IPS-18a (cell line): ENCODE measurements around the gene BCAS3.
"Not testable (repeated sequence)": the region's sequence is repeated elsewhere in the genome, so short reads cannot be mapped to it uniquely, and the experiment has no call there.

ENCODE experiments used
- H3K27ac ChIP-seq: one replicate; pipeline ENCODE4 v1.5.1; 2013; ENCODE audit warnings: low read length
- H3K27me3 ChIP-seq: one replicate; pipeline ENCODE4 v1.6.1; 2013; ENCODE audit warnings: mild to moderate bottlenecking, low read length; ENCODE audit not compliant: control insufficient read depth, insufficient read depth
- H3K36me3 ChIP-seq: one replicate; pipeline ENCODE4 v1.6.1; 2013; ENCODE audit warnings: low read depth, low read length; ENCODE audit not compliant: control insufficient read depth
- H3K4me1 ChIP-seq: one replicate; pipeline ENCODE4 v1.6.1; 2013; ENCODE audit warnings: low read depth, low read length; ENCODE audit not compliant: control insufficient read depth
- H3K4me3 ChIP-seq: one replicate; pipeline ENCODE4 v1.5.1; 2013; ENCODE audit warnings: low read length
- H3K9ac ChIP-seq: one replicate; pipeline ENCODE4 v1.6.1; 2013; ENCODE audit warnings: mild to moderate bottlenecking, low read length, moderate library complexity
- H3K9me3 ChIP-seq: one replicate; pipeline ENCODE4 v1.6.1; 2013; ENCODE audit warnings: low read depth, low read length; ENCODE audit not compliant: control insufficient read depth

Gene BCAS3

DNA sequence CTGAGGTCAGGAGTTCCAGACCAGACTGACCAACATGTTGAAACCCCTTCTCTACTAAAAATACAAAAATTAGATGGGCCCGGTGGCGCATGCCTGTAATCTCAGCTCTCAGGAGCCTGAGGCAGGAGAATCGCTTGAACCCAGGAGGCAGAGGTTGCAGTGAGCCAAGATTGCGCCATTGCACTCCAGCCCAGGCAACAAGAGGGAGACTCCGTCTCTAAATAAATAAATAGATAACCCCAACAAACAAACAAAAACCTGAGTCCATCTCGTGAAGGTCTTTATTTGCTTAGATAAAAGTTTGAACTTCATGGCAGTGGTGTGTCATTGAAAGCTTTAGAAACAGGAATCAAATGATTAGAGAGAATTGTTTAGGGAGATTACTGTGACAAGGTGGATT is 167.4 kb downstream of the BCAS3 start:
- no peak overlapping the region for H3K4me3 ChIP-seq
- H3K9ac ChIP-seq: no peak overlapping the region

DNA sequence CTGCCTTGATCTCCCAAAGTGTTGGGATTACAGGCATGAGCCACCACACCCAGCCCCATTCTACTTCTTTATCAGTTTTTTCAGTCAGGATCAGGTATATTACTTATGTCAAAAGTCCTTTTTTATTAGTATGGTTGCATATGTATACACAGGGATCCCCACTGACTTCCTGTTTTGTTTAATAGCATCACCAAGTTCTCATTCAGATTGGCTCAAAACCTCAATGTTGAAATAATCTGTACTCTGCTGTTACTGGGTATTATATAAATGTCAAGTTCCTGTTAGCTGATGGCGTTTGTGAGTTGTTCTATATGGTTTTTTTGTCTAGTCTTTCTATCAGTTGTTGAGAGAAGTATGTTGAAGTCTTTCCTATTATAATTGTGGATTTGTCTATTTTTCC is 168.5 kb downstream of the BCAS3 start:
- Histone ChIP-seq H3K9me3 (no peaks in the 10 kb centered on the region), H3K4me3 (no peak overlapping the region), H3K4me1 (no peaks in the 10 kb centered on the region)

More for the DNA sequence above, 167.4 kb downstream of the BCAS3 start:
- Histone ChIP-seq H3K9me3 (no peaks in the 10 kb centered on the region), H3K27me3 (no peaks in the 10 kb centered on the region), H3K27ac (no peak overlapping the region), H3K4me1 (no peaks in the 10 kb centered on the region), H3K36me3 (no peaks in the 10 kb centered on the region)

GRCh38 chr17:60851181-60851580 is 173.5 kb downstream of the BCAS3 start:
- no peaks in the 10 kb centered on the region for H3K36me3 ChIP-seq
- H3K27ac ChIP-seq: no peak overlapping the region
- H3K4me1 ChIP-seq: no peaks in the 10 kb centered on the region
- H3K9me3 ChIP-seq: no peaks in the 10 kb centered on the region
- no peak overlapping the region for H3K9ac ChIP-seq
- H3K27me3 ChIP-seq: no peaks in the 10 kb centered on the region
- no peak overlapping the region for H3K4me3 ChIP-seq

More for the DNA sequence above, 168.5 kb downstream of the BCAS3 start:
- Histone ChIP-seq H3K27me3 (no peaks in the 10 kb centered on the region), H3K27ac (no peak overlapping the region), H3K9ac (no peak overlapping the region), H3K36me3 (no peaks in the 10 kb centered on the region)

- H3K27me3 ChIP-seq: no peaks in the 10 kb centered on the region
- H3K4me1 ChIP-seq: no peaks in the 10 kb centered on the region
- H3K36me3 ChIP-seq: no peaks in the 10 kb centered on the region
- H3K4me3 ChIP-seq: no peak overlapping the region
- no peak overlapping the region for H3K27ac ChIP-seq
- H3K9me3 ChIP-seq: no peaks in the 10 kb centered on the region
- H3K9ac ChIP-seq: no peak overlapping the region
These were observed 180.0 kb downstream of the BCAS3 start for GRCh38 chr17:60857556-60858080.

GRCh38 chr17:60862482-60862881 is 184.8 kb downstream of the BCAS3 start:
- Histone ChIP-seq H3K27ac (no peak overlapping the region), H3K4me1 (no peaks in the 10 kb centered on the region), H3K4me3 (no peak overlapping the region), H3K9ac (no peak overlapping the region), H3K9me3 (no peaks in the 10 kb centered on the region), H3K27me3 (no peaks in the 10 kb centered on the region), H3K36me3 (no peaks in the 10 kb centered on the region)

GRCh38 chr17:60863892-60864707 is 186.4 kb downstream of the BCAS3 start:
- no peaks in the 10 kb centered on the region for H3K36me3 ChIP-seq
- H3K27me3 ChIP-seq: no peaks in the 10 kb centered on the region
- H3K4me3 ChIP-seq: no peak overlapping the region
- H3K4me1 ChIP-seq: no peaks in the 10 kb centered on the region
- H3K27ac ChIP-seq: no peak overlapping the region
- no peaks in the 10 kb centered on the region for H3K9me3 ChIP-seq
- no peak overlapping the region for H3K9ac ChIP-seq

DNA sequence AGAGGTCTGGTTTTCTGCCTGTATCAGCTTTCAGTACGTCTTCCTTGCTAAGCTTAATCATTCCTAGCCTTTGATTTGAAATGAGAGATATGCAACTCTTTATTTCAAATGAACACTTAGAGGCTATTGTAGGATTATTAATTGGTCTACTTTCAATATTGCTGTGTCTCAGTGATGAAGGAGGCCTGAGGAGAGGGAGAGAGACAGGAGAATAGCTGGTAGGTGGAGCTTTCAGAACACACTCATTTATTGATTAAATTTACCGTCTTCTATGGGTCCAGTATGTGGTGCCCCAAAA is 187.0 kb downstream of the BCAS3 start:
- H3K9me3 ChIP-seq: no peaks in the 10 kb centered on the region
- H3K27me3 ChIP-seq: no peaks in the 10 kb centered on the region
- no peak overlapping the region for H3K27ac ChIP-seq
- H3K9ac ChIP-seq: no peak overlapping the region
- no peaks in the 10 kb centered on the region for H3K4me1 ChIP-seq
- H3K4me3 ChIP-seq: no peak overlapping the region
- no peaks in the 10 kb centered on the region for H3K36me3 ChIP-seq

DNA sequence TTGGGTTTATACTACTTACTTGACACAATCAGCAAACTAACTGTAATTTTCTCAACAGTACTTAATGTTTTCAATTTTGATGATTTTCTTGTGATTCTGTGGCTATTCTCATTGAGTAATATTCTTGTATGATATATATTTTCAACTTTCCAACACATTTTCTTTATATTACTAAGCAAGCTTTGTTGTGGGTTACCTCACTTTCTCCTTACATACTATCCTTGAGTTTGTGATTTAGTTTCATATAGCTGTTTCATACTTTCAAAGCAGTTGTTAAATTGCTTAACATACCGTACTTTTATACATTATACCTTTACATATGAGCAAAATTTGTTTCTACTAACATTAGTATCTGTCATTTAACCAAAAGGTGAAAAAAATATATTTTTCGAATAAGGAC is 197.1 kb downstream of the BCAS3 start:
- no peaks in the 10 kb centered on the region for H3K36me3 ChIP-seq
- no peaks in the 10 kb centered on the region for H3K27me3 ChIP-seq
- no peak overlapping the region for H3K27ac ChIP-seq
- H3K4me3 ChIP-seq: no peak overlapping the region
- no peaks in the 10 kb centered on the region for H3K4me1 ChIP-seq
- no peak overlapping the region for H3K9ac ChIP-seq
- H3K9me3 ChIP-seq: no peaks in the 10 kb centered on the region

DNA sequence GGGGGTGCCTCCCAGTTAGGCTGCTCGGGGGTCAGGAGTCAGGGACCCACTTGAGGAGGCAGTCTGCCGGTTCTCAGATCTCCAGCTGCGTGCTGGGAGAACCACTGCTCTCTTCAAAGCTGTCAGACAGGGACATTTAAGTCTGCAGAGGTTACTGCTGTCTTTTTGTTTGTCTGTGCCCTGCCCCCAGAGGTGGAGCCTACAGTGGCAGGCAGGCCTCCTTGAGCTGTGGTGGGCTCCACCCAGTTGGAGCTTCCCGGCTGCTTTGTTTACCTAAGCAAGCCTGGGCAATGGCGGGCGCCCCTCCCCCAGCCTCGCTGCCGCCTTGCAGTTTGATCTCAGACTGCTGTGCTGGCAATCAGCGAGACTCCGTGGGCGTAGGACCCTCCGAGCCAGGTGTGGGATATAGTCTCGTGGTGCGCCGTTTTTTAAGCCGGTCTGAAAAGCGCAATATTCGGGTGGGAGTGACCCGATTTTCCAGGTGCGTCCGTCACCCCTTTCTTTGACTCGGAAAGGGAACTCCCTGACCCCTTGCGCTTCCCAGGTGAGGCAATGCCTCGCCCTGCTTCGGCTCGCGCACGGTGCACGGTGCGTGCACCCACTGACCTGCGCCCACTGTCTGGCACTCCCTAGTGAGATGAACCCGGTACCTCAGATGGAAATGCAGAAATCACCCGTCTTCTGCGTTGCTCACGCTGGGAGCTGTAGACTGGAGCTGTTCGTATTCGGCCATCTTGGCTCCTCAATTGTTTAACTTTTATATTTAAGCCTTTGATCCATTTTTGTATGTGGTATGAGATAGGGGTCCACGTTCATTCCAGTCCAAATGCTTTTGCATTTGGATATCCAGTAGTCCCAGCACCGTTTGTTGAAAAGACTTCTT is 209.3 kb downstream of the BCAS3 start:
- not testable (repeated sequence) for H3K27me3 ChIP-seq, H3K36me3 ChIP-seq, H3K4me1 ChIP-seq, H3K9me3 ChIP-seq
- peak overlapping the region; percentile 63 for H3K27ac ChIP-seq
- H3K4me3 ChIP-seq: peak overlapping the region; percentile 61
- H3K9ac ChIP-seq: peak overlapping the region; percentile 71

DNA sequence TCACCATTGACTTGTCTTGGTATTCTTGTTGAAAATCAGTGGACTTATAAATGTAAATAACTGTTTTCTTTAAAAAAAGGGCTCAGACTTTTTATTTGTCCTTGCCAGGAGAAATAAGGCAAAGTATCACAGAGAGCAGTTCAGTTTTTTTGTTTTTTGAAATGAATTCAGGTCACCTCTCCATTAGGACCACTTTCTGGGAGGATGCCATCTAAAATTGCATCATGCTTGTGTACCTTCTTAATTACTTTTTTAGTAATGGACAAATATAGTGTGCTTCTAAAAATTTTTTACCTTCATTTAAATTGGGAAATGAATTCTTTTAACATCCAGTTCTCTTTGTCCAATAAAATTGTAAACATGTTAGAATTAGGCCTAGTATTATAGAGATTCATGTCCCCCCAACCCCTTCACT is 210.0 kb downstream of the BCAS3 start:
- H3K4me3 ChIP-seq: peak overlapping the region; percentile 61
- H3K4me1 ChIP-seq: peaks cover 9% of the 10 kb centered on the region
- peak overlapping the region; percentile 63 for H3K27ac ChIP-seq
- no peaks in the 10 kb centered on the region for H3K27me3 ChIP-seq
- no peaks in the 10 kb centered on the region for H3K9me3 ChIP-seq
- no peaks in the 10 kb centered on the region for H3K36me3 ChIP-seq
- peak overlapping the region; percentile 71 for H3K9ac ChIP-seq

- H3K36me3 ChIP-seq: no peaks in the 10 kb centered on the region
- no peak overlapping the region for H3K4me3 ChIP-seq
- H3K9me3 ChIP-seq: no peaks in the 10 kb centered on the region
- H3K9ac ChIP-seq: no peak overlapping the region
- H3K4me1 ChIP-seq: peaks cover 9% of the 10 kb centered on the region
- no peaks in the 10 kb centered on the region for H3K27me3 ChIP-seq
- H3K27ac ChIP-seq: no peak overlapping the region
These were observed 211.4 kb downstream of the BCAS3 start for GRCh38 chr17:60888812-60889709.
